ENCODE results near the gene DERA.

The DERA gene

DNA sequence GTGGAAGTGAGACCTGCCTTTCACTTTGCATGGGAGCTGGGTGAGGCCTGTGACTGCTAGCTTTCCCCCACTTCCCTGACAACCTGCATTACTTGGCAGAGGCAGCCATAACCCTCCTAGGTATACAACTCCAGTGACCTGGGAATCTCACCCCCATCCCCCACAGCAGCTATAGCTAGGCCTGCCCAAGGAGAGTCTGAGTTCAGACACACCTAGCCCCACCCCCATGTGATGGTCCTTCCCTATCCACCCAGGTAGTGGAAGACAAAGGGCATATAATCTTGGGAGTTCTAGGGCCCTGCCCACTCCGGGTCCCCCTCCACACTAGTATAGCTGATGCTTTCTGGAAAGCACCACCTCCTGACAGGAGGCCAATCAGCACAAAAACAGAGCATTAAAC is 35.3 kb upstream of the DERA start:
- TF ChIP-seq, protein P1, sequence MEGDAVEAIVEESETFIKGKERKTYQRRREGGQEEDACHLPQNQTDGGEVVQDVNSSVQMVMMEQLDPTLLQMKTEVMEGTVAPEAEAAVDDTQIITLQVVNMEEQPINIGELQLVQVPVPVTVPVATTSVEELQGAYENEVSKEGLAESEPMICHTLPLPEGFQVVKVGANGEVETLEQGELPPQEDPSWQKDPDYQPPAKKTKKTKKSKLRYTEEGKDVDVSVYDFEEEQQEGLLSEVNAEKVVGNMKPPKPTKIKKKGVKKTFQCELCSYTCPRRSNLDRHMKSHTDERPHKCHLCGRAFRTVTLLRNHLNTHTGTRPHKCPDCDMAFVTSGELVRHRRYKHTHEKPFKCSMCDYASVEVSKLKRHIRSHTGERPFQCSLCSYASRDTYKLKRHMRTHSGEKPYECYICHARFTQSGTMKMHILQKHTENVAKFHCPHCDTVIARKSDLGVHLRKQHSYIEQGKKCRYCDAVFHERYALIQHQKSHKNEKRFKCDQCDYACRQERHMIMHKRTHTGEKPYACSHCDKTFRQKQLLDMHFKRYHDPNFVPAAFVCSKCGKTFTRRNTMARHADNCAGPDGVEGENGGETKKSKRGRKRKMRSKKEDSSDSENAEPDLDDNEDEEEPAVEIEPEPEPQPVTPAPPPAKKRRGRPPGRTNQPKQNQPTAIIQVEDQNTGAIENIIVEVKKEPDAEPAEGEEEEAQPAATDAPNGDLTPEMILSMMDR (conservative IDR thresholded peaks at IDR 0.05; ENCODE audit: low read depth, low read length) = no peak
- H3K4me3 ChIP-seq (ENCODE audit: low read depth, low read length) = no peak overlapping the region
- DNase-seq (ENCODE audit: low read depth) = no peak

DNA sequence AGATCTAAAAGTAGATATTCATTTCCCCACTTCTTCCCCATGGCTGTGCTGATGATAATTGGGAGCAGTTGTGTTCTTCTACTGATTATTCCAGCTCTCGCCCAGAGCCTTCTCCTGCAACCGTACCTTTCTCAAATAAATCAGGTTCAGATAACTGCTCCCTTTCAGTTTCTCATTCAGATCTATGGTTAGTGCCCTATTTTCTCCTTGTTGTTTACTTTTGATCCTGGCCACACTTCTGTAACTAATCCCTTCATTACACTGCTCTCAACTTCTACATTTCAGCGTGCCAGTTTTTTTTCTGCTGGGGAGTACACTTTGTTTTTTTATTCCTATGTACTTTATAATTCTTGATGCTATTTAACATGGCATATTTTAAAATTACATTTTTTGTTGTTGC is 31.7 kb upstream of the DERA start:
- TF ChIP-seq, protein P1 (conservative IDR thresholded peaks at IDR 0.05; ENCODE audit: low read depth, low read length) = no peak
- no peak for DNase-seq (ENCODE audit: low read depth)
- H3K4me3 ChIP-seq (ENCODE audit: low read depth, low read length) = no peak overlapping the region

DNA sequence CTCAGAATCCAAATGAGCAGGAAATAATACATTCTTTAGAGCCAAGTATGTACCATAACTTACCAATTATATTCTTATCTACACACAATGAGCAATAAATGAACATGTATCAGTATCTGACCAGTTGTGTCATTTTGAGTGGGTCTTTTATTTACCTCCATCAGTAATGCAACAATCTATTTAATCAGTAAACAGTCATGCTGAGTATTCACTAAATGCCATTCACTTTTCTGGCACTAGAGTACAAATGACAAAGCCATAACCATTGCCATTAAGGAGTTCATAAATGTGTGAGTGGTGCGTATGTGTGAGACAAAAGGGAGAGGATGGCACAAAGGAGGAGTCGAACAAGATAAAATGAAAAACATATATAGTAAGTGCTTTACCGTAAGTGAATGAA is 30.4 kb upstream of the DERA start:
- TF ChIP-seq, protein P1 (conservative IDR thresholded peaks at IDR 0.05; ENCODE audit: low read depth, low read length) = no peak
- no peak for DNase-seq (ENCODE audit: low read depth)
- no peak overlapping the region for H3K4me3 ChIP-seq (ENCODE audit: low read depth, low read length)

DNA sequence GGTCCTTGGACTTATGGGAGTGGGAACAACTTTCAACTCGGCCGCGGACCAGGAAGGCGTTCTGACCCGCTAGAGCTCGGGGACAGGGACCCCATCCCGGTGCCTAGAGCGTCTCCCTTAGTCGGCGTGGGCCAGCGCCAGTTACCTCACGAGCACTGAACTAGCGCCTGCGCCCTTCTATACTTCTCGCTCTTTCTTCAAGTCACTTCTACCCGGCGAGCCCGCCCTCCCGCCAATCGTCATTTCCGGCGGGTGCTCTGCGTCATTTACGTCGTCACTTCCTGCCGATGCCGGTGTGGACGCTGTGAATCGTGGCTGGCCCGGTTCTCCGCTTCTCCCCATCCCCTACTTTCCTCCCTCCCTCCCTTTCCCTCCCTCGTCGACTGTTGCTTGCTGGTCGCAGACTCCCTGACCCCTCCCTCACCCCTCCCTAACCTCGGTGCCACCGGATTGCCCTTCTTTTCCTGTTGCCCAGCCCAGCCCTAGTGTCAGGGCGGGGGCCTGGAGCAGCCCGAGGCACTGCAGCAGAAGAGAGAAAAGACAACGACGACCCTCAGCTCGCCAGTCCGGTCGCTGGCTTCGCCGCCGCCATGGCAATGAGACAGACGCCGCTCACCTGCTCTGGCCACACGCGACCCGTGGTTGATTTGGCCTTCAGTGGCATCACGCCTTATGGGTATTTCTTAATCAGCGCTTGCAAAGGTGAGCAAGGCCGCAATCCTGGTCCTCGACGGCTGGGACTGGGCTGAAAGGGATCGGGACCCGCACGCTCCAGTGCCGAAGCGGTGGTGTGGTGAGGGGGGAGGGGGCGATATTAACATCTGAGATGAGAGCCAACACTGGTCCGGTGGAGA is 28.8 kb upstream of the DERA start, which contains the start of gene STRAP:
Gene STRAP, plus strand, starts transcription at position 270 of the 854 bp plus-strand sequence. Its CDS starts 321 bp downstream, at position 591.
- DNase-seq (ENCODE audit: low read depth) = peak; percentile 98
- TF ChIP-seq, protein P1 (conservative IDR thresholded peaks at IDR 0.05; ENCODE audit: low read depth, low read length) = no peak
- H3K4me3 ChIP-seq (ENCODE audit: low read depth, low read length) = peak within 1 kb of the TSS; percentile 91

DNA sequence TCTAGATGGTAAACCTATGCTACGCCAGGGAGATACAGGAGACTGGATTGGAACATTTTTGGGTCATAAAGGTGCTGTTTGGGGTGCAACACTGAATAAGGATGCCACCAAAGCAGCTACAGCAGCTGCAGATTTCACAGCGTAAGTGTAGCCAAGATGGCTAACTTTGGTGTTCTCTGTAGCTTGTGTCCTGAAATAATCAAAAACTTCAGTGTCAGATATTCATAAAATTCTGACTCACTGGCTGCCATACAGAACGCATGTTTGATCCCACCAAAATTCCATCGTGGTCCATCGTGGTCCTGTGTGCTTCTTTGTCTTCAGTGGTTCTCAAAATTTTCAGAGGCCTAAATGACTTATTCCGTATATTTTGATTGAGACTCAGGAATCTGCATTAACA is 27.6 kb upstream of the DERA start:
- H3K4me3 ChIP-seq (ENCODE audit: low read depth, low read length) = peak overlapping the region; percentile 91
- DNase-seq (ENCODE audit: low read depth) = no peak
- TF ChIP-seq, protein P1 (conservative IDR thresholded peaks at IDR 0.05; ENCODE audit: low read depth, low read length) = no peak

DNA sequence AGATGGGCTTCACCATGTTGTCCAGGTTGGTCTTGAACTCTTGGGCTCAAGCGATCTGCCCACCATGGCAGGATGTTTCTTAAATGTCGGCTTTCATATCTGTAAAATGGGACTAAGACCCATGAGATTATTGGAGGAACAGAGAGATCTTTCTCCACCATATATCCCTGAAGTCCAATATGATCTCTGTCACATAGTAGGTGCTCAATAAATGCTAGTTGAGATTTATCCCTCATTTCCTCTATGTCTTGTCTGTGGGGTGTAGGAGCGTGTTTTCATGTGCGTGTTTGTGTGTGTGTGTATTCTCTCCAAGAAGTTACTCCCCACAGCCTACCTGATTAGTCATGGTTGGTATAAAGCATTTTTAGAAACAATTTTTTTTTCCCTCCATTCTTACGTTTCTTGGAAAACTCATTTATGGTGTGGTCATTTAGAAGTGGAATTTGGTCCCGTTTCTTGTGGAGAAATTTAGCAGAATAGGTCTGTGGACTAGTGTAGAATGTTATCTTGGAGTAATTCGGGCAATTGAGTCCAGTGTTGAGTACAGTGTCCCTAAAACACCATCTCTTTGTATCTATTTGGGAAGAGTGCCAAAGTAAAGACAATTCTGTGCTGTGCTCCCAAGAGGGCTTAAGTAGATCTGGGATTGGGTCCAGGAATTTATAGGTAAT is 24.6 kb upstream of the DERA start:
- no peak overlapping the region for H3K4me3 ChIP-seq (ENCODE audit: low read depth, low read length)
- TF ChIP-seq, protein P1 (conservative IDR thresholded peaks at IDR 0.05; ENCODE audit: low read depth, low read length) = no peak

More for the DNA sequence above, 24.6 kb upstream of the DERA start:
- peak; percentile 37 for DNase-seq (ENCODE audit: low read depth)
